Body of pancreas (tissue), 4 donors: Measurements from ENCODE around the gene NANOS1. TPM values are rescaled to one million over a fixed set of nuclear protein-coding genes. Genes with fewer than 3 reads are reported as not detected.

Experiments
- ATAC-seq: fragments of 150-250 bp; one replicate; pipeline ENCODE4 v1.9.1; 2016
- DNase-seq, 4 donors: peaks; one replicate each; pipeline ENCODE4 v3.0.0-alpha.2; 2019
- H3K27ac ChIP-seq, 4 donors: fragments of 200-600 bp; sonication (generic); 1 replicate in 3 of 4; 2 replicates in 1 of 4; pipeline versions ENCODE4 v1.5.1 to v1.6.1; 2016 to 2019; ENCODE audit warnings: mild to moderate bottlenecking in 1 of 4, mixed read lengths in 1 of 4, moderate library complexity in 1 of 4
- H3K27me3 ChIP-seq, 2 donors: fragments of 200-600 bp; sonication (generic); one replicate each; pipeline ENCODE4 v1.6.0; 2016; ENCODE audit warnings: mild to moderate bottlenecking in 1 of 2
- H3K36me3 ChIP-seq, 2 donors: fragments of 200-600 bp; sonication (generic); replicated peaks in 1 of 2; 2 replicates each; pipeline ENCODE4 v1.5.1; 2016; ENCODE audit warnings: low read depth in 2 of 2; ENCODE audit not compliant: insufficient read depth in 1 of 2
- H3K4me1 ChIP-seq: fragments of 200-600 bp; sonication (generic); one replicate; pipeline ENCODE4 v1.6.0; 2016
- H3K4me3 ChIP-seq, 2 donors: fragments of 200-600 bp; sonication (generic); 1 replicate in 1 of 2; 2 replicates in 1 of 2; pipeline ENCODE4 v1.5.1; 2016 to 2019
- H3K9me3 ChIP-seq, 3 donors: fragments of 200-600 bp; sonication (generic); 1 replicate in 2 of 3; 2 replicates in 1 of 3; pipeline ENCODE4 v1.5.1; 2016
- POLR2A ChIP-seq, 3 donors: fragments of 450-650 bp; IDR thresholded peaks; one replicate each; pipeline ENCODE4 v1.6.1; 2016; ENCODE audit warnings: antibody characterized with exemption in 3 of 3, mild to moderate bottlenecking in 2 of 3
- WGBS, 2 donors: methylation state at CpG; one replicate each; pipeline ENCODE4 v1.1.5; 2017; 5-methylcytosine and 5-hydroxymethylcytosine counted together
- intact Hi-C: fragments of 100-400 bp; cut with DNase I; formaldehyde crosslinking; loops from one replicate; pipeline ENCODE4 v1.15.1; 2023
- total RNA-seq, 2 donors: library from RNA; depleted of rRNA; stranded (reverse); fragments of >200 nt; gene quantifications; one replicate each; pipeline ENCODE4 v1.1.0, GENCODE V29; 2016
- TF ChIP-seq, protein P1 (sequence below), 7 experiments: fragments of 450-650 bp in 4 of 7; fragments of 200-600 bp in 3 of 7; sonication (generic) in 3 of 7; IDR thresholded peaks; one replicate each; pipeline ENCODE4 v1.5.1; 2016 to 2019; ENCODE audit warnings: antibody characterized with exemption in 7 of 7

Gene NANOS1
- total RNA-seq, 2 donors from 2014 or later, result 4.4 to 9.9 TPM

DNA sequence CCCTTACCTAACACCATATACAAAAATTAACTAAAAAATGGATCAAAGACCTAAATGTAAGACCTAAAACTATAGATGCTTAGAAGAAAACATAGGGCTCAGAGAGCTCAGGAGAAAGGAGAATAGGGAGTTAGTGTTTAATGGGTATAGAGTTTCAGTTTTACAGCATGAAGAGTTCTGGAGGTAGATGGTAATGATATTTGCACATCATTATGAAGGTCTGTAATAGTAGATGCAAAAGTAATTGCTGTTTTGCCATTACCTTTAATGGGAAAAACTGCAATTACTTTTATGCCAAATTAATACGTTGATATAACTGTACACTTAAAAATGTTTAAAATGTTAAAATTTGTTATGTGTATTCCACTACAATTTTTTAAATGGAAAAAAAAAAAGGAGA lies 39.2 kb upstream of the NANOS1 start:
- H3K9me3 ChIP-seq, result no peaks in the 10 kb centered on the region
- H3K36me3 ChIP-seq, result no peaks in the 10 kb centered on the region
- 60 to 78% methylated on average over 1 of the region's 1 CpG for WGBS, 2 donors
- DNase-seq, result no peak
- no peaks in the 10 kb centered on the region for H3K27me3 ChIP-seq
- H3K27ac ChIP-seq, result no peak overlapping the region
- no peak overlapping the region for H3K4me3 ChIP-seq
- no peak for ATAC-seq
- no peaks in the 10 kb centered on the region for H3K4me1 ChIP-seq
- TF ChIP-seq, protein P1, sequence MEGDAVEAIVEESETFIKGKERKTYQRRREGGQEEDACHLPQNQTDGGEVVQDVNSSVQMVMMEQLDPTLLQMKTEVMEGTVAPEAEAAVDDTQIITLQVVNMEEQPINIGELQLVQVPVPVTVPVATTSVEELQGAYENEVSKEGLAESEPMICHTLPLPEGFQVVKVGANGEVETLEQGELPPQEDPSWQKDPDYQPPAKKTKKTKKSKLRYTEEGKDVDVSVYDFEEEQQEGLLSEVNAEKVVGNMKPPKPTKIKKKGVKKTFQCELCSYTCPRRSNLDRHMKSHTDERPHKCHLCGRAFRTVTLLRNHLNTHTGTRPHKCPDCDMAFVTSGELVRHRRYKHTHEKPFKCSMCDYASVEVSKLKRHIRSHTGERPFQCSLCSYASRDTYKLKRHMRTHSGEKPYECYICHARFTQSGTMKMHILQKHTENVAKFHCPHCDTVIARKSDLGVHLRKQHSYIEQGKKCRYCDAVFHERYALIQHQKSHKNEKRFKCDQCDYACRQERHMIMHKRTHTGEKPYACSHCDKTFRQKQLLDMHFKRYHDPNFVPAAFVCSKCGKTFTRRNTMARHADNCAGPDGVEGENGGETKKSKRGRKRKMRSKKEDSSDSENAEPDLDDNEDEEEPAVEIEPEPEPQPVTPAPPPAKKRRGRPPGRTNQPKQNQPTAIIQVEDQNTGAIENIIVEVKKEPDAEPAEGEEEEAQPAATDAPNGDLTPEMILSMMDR (IDR thresholded peaks at IDR 0.05), result no peak
- TF ChIP-seq POLR2A (IDR thresholded peaks at IDR 0.05), result no peak
- intact Hi-C loops, result no loop called here

DNA sequence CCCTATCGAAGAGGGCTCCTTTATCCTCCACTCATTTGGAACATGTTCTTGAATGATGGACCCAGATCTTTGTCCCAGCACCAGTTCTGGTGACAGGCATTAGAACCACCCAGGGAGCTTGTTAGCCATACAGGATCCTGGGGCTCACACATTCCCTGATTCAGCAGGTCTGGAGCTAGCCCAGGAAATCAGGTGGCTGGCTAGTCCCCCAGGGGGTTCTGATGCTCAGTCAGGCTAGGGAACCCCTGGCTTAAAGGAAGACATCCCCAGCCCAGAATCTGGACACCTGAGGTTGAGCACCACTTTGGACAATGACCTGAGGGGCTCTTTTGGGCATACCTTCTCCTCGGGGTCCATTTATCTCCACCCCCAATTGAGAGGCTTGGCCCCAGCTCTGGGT lies 37.0 kb upstream of the NANOS1 start:
- no peaks in the 10 kb centered on the region for H3K4me1 ChIP-seq
- TF ChIP-seq, protein P1 (IDR thresholded peaks at IDR 0.05), result no peak
- no peak for TF ChIP-seq POLR2A (IDR thresholded peaks at IDR 0.05)
- WGBS, 2 donors, result 68 to 70% methylated on average over 2 of the region's 2 CpGs

DNA sequence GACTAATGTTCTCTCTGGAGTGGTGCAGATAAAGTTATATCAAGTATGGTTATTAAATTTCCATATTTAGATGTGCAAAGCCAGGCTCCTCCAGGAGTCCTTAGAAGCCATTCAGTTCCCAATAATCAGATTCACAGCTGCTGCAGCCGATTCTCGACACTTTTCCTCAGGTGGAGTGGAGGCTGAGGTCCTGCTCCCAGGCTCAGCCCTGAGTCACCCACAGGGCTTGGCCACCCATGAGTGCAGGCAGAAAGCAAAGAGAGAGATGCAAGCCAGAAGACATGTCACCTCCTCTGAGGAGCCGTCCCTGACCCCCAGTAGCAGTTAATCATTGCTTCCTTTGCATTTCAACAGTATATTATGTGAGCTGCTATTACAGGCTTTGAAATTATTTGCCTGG lies 36.3 kb upstream of the NANOS1 start:
- no peak for TF ChIP-seq POLR2A (IDR thresholded peaks at IDR 0.05)
- TF ChIP-seq, protein P1 (IDR thresholded peaks at IDR 0.05), result no peak
- Histone ChIP-seq H3K27ac (no peak overlapping the region), H3K27me3 (no peaks in the 10 kb centered on the region), H3K36me3 (no peaks in the 10 kb centered on the region), H3K9me3 (no peaks in the 10 kb centered on the region), H3K4me3 (no peak overlapping the region), H3K4me1 (no peaks in the 10 kb centered on the region)
- intact Hi-C loops, result no loop called here
- ATAC-seq, result no peak
- WGBS, 2 donors, result 67 to 91% methylated on average over 3 of the region's 3 CpGs
- no peak for DNase-seq

More for the DNA sequence above, 37.0 kb upstream of the NANOS1 start:
- intact Hi-C loops, result no loop called here
- H3K27ac ChIP-seq, result no peak overlapping the region
- H3K36me3 ChIP-seq, result no peaks in the 10 kb centered on the region
- no peaks in the 10 kb centered on the region for H3K27me3 ChIP-seq
- ATAC-seq, result no peak
- H3K9me3 ChIP-seq, result no peaks in the 10 kb centered on the region
- no peak for DNase-seq
- H3K4me3 ChIP-seq, result no peak overlapping the region

DNA sequence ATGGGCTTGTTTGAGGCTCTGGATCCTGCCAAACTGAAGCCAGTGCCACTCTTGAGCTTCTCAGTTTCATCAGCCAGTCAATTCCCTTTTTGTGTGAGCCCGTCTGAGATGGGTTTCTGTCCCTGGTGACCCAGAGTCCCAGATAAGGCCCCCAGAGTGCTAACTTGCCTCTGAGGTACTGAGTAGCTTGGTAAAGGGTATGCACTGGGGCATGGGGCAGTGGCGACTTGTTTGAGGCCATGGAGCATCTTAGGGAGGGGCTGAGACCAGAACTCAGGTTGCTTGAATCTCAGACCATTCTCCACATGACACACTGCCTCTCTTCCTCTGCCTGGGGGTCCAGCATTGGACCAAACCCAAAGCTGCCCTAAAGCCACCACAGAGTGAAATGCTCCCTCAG lies 35.2 kb upstream of the NANOS1 start:
- Histone ChIP-seq H3K36me3 (no peaks in the 10 kb centered on the region), H3K4me1 (no peaks in the 10 kb centered on the region), H3K27me3 (no peaks in the 10 kb centered on the region), H3K9me3 (no peaks in the 10 kb centered on the region), H3K27ac (no peak overlapping the region), H3K4me3 (no peak overlapping the region)
- DNase-seq, result no peak
- no peak for TF ChIP-seq POLR2A (IDR thresholded peaks at IDR 0.05)
- TF ChIP-seq, protein P1 (IDR thresholded peaks at IDR 0.05), result no peak
- 59% methylated on average over 2 of the region's 2 CpGs; no CpG with 5 or more reads in 1 of the 2 donors for WGBS, 2 donors
- no peak for ATAC-seq
- intact Hi-C loops, result no loop called here

DNA sequence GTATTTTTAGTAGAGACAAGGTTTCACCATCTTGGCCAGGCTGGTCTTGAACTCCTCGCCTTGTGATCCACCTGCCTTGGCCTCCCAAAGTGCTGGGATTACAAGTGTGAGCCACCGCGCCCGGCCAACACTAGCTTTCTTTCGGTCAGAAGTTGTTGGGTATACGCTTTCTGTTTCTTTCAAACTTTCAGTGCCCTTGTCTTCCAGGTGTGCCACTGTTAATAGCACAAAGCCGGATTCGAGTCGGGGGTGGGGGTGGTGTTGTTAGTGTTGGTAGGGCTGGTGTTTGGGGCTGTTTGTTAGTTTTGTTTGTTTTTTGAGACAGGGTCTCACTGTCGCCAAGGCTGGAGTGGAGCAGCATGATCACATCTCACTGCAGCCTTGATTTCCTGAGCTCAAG lies 33.8 kb upstream of the NANOS1 start:
- Histone ChIP-seq H3K4me3 (no peak overlapping the region), H3K27me3 (no peaks in the 10 kb centered on the region), H3K9me3 (no peaks in the 10 kb centered on the region), H3K27ac (no peak overlapping the region), H3K4me1 (peaks cover 5% of the 10 kb centered on the region), H3K36me3 (no peaks in the 10 kb centered on the region)
- DNase-seq, result no peak
- intact Hi-C loops, result no loop called here
- TF ChIP-seq, protein P1 (IDR thresholded peaks at IDR 0.05), result no peak
- no peak for TF ChIP-seq POLR2A (IDR thresholded peaks at IDR 0.05)
- ATAC-seq, result no peak
- 86 to 88% methylated on average over 10 of the region's 10 CpGs for WGBS, 2 donors
